Fibroblast of pulmonary artery (primary cell): ENCODE results near the gene RBM15.

ENCODE experiments used
- DNase-seq: peaks from one replicate; pipeline ENCODE4 v3.0.0-alpha.2; 2010; ENCODE audit warnings: low read depth
- H3K4me3 ChIP-seq: replicated peaks from 2 replicates; pipeline ENCODE4 v1.5.1; 2011; ENCODE audit warnings: low read depth, mild to moderate bottlenecking, control low read depth, low read length, moderate library complexity
- TF ChIP-seq, protein P1 (sequence below): IDR thresholded peaks from 2 replicates; pipeline ENCODE4 v1.5.1; 2011; ENCODE audit warnings: mild to moderate bottlenecking, control low read depth, low read length, inconsistent platforms; ENCODE audit errors: missing control alignments

RBM15 gene

GRCh38 chr1:110341146-110341871 lies 2.1 kb downstream of the RBM15 start:
- H3K4me3 ChIP-seq = peak overlapping the region; percentile 34
- TF ChIP-seq, protein P1, sequence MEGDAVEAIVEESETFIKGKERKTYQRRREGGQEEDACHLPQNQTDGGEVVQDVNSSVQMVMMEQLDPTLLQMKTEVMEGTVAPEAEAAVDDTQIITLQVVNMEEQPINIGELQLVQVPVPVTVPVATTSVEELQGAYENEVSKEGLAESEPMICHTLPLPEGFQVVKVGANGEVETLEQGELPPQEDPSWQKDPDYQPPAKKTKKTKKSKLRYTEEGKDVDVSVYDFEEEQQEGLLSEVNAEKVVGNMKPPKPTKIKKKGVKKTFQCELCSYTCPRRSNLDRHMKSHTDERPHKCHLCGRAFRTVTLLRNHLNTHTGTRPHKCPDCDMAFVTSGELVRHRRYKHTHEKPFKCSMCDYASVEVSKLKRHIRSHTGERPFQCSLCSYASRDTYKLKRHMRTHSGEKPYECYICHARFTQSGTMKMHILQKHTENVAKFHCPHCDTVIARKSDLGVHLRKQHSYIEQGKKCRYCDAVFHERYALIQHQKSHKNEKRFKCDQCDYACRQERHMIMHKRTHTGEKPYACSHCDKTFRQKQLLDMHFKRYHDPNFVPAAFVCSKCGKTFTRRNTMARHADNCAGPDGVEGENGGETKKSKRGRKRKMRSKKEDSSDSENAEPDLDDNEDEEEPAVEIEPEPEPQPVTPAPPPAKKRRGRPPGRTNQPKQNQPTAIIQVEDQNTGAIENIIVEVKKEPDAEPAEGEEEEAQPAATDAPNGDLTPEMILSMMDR = no peak
- DNase-seq = no peak

DNA sequence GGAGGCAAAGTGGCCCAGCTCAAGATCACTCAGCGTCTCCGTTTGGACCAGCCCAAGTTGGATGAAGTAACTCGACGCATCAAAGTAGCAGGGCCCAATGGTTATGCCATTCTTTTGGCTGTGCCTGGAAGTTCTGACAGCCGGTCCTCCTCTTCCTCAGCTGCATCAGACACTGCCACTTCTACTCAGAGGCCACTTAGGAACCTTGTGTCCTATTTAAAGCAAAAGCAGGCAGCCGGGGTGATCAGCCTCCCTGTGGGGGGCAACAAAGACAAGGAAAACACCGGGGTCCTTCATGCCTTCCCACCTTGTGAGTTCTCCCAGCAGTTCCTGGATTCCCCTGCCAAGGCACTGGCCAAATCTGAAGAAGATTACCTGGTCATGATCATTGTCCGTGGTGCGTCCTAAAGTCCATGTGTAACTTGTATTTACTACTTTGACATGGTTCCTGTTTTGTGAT lies 2.7 kb downstream of the RBM15 start:
- DNase-seq = no peak
- peak overlapping the region; percentile 34 for H3K4me3 ChIP-seq
- TF ChIP-seq, protein P1 = no peak

GRCh38 chr1:110343249-110343648 lies 4.1 kb downstream of the RBM15 start:
- no peak overlapping the region for H3K4me3 ChIP-seq
- TF ChIP-seq, protein P1 = no peak

DNA sequence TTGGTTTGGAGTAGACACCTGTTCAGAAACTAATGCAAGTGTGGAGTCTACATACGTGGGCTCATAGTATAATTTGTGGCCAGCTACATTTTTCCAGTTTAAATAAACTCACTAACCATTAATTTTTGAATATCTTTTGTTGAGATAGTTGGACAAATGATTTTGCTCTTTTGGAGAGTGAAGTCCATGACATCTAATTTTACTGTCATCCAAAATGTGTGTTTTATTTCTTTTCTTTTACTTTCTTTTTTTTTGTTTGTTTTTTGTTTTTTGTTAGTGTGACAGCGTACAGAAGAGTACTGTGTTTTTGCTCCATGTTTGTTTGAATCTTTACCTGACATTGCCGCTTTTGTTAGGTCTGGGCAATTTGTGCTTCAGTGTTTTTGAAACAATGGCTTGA lies 5.0 kb downstream of the RBM15 start:
- H3K4me3 ChIP-seq = no peak overlapping the region
- no peak for DNase-seq
- TF ChIP-seq, protein P1 = no peak

More at GRCh38 chr1:110343249-110343648, 4.1 kb downstream of the RBM15 start:
- DNase-seq = no peak

DNA sequence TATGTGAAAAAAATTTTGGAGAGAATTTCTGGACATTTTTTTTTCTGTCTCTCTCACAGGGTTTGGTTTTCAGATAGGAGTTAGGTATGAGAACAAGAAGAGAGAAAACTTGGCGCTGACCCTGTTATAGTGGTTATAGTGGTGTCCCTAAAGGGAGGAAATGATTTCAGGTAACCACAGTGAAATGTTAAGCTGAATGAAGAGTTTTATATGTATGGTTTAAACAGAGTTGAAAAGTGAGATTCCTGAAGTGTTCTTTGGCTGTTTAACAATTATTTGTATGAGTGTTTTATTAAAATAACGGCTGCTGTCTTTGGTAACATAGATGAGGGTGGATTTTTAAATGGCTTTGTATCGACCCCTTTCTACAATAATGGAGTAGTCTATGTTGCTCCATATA lies 6.3 kb downstream of the RBM15 start:
- TF ChIP-seq, protein P1 = no peak
- no peak overlapping the region for H3K4me3 ChIP-seq
- no peak for DNase-seq

GRCh38 chr1:110346690-110347089 lies 7.5 kb downstream of the RBM15 start:
- DNase-seq = no peak
- TF ChIP-seq, protein P1 = no peak
- no peak overlapping the region for H3K4me3 ChIP-seq
